Adrenal gland (tissue), 5 donors: ENCODE measurements around the gene UCN2.

Source experiments
- POLR2A ChIP-seq, 2 donors: fragments of 450-650 bp; IDR thresholded peaks; one replicate each; pipeline ENCODE4 v1.6.1; 2017; ENCODE audit warnings: antibody characterized with exemption in 2 of 2, mild to moderate bottlenecking in 2 of 2, moderate library complexity in 1 of 2
- TF ChIP-seq, protein P1 (sequence below), 6 experiments: fragments of 450-650 bp in 4 of 6; fragments of 200-600 bp in 2 of 6; sonication (generic) in 1 of 6; IDR thresholded peaks; 1 replicate in 5 of 6; 2 replicates in 1 of 6; pipeline versions ENCODE4 v1.5.1 to v1.8.0; 2016 to 2021; ENCODE audit warnings: antibody characterized with exemption in 6 of 6, mild to moderate bottlenecking in 2 of 6, moderate library complexity in 1 of 6
- donor health status: DM: no; HTN: no; CAD: no.

DNA sequence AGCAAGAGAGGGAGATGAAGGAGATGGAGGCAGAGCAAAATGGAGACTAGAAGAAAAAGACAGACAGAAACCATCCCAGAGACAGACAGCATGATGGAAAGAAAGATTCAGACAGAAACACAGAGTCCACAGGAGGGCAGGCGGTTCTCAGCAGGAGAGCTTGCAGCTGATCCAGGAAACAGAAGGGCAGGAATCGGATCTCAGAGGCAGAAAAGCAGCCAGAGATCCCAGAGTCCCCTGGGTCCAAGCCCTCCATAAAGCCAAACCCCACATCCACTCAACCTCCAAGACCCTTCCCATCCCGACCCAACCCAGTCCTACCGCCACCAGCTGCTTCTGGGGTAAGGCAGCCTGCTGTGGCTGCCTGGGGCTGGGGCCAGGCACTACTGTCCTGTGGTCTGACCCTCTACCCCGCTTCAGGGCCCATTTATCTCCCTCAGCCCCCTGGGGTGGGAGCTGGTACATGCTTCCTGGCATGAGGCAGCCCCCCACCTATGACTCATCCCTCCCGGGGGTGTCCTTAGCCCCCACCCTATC lies at the start of gene UCN2:
- TF ChIP-seq, protein P1, sequence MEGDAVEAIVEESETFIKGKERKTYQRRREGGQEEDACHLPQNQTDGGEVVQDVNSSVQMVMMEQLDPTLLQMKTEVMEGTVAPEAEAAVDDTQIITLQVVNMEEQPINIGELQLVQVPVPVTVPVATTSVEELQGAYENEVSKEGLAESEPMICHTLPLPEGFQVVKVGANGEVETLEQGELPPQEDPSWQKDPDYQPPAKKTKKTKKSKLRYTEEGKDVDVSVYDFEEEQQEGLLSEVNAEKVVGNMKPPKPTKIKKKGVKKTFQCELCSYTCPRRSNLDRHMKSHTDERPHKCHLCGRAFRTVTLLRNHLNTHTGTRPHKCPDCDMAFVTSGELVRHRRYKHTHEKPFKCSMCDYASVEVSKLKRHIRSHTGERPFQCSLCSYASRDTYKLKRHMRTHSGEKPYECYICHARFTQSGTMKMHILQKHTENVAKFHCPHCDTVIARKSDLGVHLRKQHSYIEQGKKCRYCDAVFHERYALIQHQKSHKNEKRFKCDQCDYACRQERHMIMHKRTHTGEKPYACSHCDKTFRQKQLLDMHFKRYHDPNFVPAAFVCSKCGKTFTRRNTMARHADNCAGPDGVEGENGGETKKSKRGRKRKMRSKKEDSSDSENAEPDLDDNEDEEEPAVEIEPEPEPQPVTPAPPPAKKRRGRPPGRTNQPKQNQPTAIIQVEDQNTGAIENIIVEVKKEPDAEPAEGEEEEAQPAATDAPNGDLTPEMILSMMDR (IDR thresholded peaks at IDR 0.05), result no peak
- no peak for TF ChIP-seq POLR2A (IDR thresholded peaks at IDR 0.05)
